HG02623 (cell line): ENCODE results near the gene NPIPB8.
"Not testable (repeated sequence)": the region's sequence is repeated elsewhere in the genome, so short reads cannot be mapped to it uniquely, and the experiment has no call there.

Experiments
- ATAC-seq: cut with Tn5 transposase; IDR thresholded peaks from one replicate; pipeline ENCODE4 v1.9.1; 2021; ENCODE audit warnings: moderate library complexity; ENCODE audit not compliant: unreplicated experiment

Gene NPIPB8

GRCh38 chr16:28623172-28623711 lies 14.6 kb upstream of the NPIPB8 start:
- no peak for ATAC-seq

- ATAC-seq: not testable (repeated sequence)
Measured at GRCh38 chr16:28630905-28631304, 7.0 kb upstream of the NPIPB8 start.

- not testable (repeated sequence) for ATAC-seq
Measured at GRCh38 chr16:28636093-28636823, 1.6 kb upstream of the NPIPB8 start.

GRCh38 chr16:28638359-28638758 lies 494 bp downstream of the NPIPB8 start:
- ATAC-seq: not testable (repeated sequence)

GRCh38 chr16:28639959-28640358 lies 2.1 kb downstream of the NPIPB8 start:
- not testable (repeated sequence) for ATAC-seq

- ATAC-seq: not testable (repeated sequence)
Measured at GRCh38 chr16:28666264-28666663, 28.4 kb downstream of the NPIPB8 start.

GRCh38 chr16:28667480-28667879 lies 29.6 kb downstream of the NPIPB8 start:
- ATAC-seq: not testable (repeated sequence)

GRCh38 chr16:28668199-28668598 lies 30.3 kb downstream of the NPIPB8 start:
- not testable (repeated sequence) for ATAC-seq

- ATAC-seq: peak; percentile 35
Measured at GRCh38 chr16:28688327-28688952, 50.6 kb downstream of the NPIPB8 start.

- not testable (repeated sequence) for ATAC-seq
Measured at GRCh38 chr16:28689425-28689824, 51.6 kb downstream of the NPIPB8 start.

GRCh38 chr16:28691722-28692121 lies 53.9 kb downstream of the NPIPB8 start:
- ATAC-seq: not testable (repeated sequence)

- ATAC-seq: not testable (repeated sequence)
Measured at GRCh38 chr16:28693257-28693950, 55.5 kb downstream of the NPIPB8 start.

GRCh38 chr16:28699792-28700191 lies 61.9 kb downstream of the NPIPB8 start:
- not testable (repeated sequence) for ATAC-seq

- ATAC-seq: not testable (repeated sequence)
Measured at GRCh38 chr16:28700349-28700748, 62.5 kb downstream of the NPIPB8 start.

- ATAC-seq: not testable (repeated sequence)
Measured at GRCh38 chr16:28701384-28701783, 63.5 kb downstream of the NPIPB8 start.

GRCh38 chr16:28704246-28704645 lies 66.4 kb downstream of the NPIPB8 start:
- not testable (repeated sequence) for ATAC-seq
